DMS79 treated with DMSO at 0.1 percent for 48 hours (cell line): ENCODE measurements around the gene TRIM66.

Source experiments
- DNase-seq: peaks from one replicate; lab custom pipeline; 2025; lab: John Stamatoyannopoulos, UW

The TRIM66 gene

DNA sequence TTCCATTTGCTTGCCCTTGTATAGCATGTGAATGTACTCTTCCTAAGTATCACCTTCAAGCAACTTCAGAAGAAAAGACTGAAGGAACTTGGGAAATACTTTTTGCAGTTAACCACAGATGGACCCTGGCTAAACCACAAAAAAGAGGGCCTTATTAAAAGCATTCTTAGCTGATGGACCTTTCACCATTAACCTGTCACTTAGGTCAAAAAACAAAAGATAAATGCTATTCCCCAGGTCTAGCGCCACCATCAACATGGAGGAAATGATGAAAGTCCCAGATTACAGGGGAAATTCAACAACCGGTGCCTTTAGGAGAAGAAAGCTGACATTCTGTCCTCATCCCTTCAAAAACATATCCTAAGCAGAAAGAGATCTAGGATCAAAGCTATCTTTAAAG lies 117.9 kb downstream of the TRIM66 start:
- DNase-seq, result no peak
